ENCODE measurements around the gene PBX2. TPM values are rescaled to one million over a fixed set of nuclear protein-coding genes. Genes with fewer than 3 reads are reported as not detected.

Gene PBX2
- total RNA-seq, 1 experiment from 2014 or later = 51.7 TPM

DNA sequence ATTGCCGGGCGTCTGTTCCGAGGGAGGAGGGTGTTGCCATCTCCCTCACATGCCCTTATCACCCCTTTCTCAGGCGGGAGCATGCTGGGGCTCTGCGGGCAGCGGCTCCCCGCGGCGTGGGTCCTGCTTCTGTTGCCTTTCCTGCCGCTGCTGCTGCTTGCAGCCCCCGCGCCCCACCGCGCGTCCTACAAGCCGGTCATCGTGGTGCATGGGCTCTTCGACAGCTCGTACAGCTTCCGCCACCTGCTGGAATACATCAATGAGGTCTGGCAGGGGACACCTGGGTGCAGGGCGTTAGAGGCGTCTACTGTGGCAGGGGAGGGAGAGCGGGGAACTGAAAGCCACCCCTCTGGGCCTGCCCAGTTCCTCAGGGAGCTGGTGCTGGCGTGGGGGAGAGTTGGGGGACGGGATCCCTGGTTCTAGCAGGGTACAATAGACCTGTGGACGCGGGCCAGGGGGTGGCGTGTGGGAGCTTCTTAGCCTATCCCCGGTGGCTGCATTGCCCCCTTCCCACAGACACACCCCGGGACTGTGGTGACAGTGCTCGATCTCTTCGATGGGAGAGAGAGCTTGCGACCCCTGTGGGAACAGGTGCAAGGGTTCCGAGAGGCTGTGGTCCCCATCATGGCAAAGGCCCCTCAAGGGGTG lies 35.4 kb downstream of the PBX2 start:
- Histone ChIP-seq H4K20me1 (ENCODE audit: insufficient read depth, low read depth, low read length) (no peaks in the 10 kb centered on the region), H3K9ac (ENCODE audit: low read length) (peak overlapping the region; percentile 80), H3K4me3 (ENCODE audit: low read length) (peak overlapping the region; percentile 74), H2AFZ (ENCODE audit: low read length) (peak overlapping the region; percentile 83; the same call in 1 of the 2 replicates), H3K79me2 (ENCODE audit: low read length) (peaks cover 10% of the 10 kb centered on the region; the same call in 1 of the 2 replicates), H3K36me3 (ENCODE audit: insufficient read depth, low read length) (peaks cover 9% of the 10 kb centered on the region; the same call in 1 of the 2 replicates), H3K9me3 (ENCODE audit: low read length) (no peaks in the 10 kb centered on the region), H3K27ac (ENCODE audit: low read length) (no peak overlapping the region; the same call in 1 of the 2 replicates), H3K4me2 (ENCODE audit: low read depth, low read length, poor library complexity, severe bottlenecking) (peak overlapping the region; percentile 80), H3K27me3 (ENCODE audit: low read length) (no peaks in the 10 kb centered on the region), H3K4me1 (ENCODE audit: low read length) (peaks cover 29% of the 10 kb centered on the region), H3K9me2 (replicated peaks; ENCODE audit: insufficient read depth, low read length) (no peaks in the 10 kb centered on the region)
- peak; percentile 91 for DNase-seq

DNA sequence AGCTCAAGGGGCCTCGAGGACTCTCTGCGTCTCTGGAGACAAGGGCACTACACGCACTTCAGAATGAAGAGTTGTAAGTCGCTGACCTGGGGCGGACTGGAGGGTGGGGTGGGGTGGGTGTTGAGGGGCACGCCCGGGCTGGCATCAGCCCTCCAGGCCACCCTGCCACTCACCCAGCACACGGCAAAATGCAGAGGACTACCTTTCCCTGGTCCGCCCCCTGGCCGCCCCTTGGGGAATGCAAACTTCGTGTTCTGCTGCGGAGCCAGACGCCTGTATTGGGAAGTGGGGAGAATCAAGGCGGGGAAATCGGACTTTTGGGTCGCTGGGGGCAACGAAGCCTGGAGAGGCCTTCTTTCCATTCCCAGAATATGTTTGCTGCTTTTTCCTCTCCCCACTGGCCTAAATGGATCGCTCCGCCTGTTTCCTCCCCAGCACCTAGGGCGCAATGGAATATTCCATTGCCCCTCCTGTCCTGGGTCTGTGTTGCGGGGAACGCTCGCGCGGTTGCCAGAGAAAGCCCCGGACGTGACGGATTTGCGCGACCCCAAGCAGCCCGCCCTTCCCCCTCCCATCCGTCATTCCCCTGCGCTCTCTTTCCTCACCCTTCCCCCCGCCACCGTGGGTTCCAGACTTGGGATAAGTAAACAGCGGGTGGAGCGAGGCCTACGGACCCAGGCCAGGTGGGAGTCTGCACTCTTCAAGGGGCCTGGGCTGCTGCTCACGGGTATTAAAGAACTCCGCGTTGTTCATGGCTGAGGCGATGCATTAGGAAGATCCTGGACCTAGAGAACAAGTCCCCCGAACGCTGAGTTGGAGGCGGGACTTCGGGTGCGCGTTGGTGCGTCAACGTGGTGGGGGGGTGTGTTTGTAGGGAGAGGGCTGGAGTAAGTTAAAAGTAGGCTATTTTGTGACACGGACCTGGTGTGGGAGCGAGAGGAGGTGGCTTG lies 36.2 kb downstream of the PBX2 start, which contains the start of gene PPT2:
Gene PPT2 (plus strand): TSS at position 578 of the 950 bp plus-strand sequence. CDS start 454 bp downstream, outside the sequence.
- Histone ChIP-seq H3K9ac (ENCODE audit: low read length) (peak within 1 kb of the TSS; percentile 80), H2AFZ (ENCODE audit: low read length) (peak within 1 kb of the TSS; percentile 83; the same call in 1 of the 2 replicates), H3K4me1 (ENCODE audit: low read length) (peaks cover 29% of the 10 kb centered on the region), H3K36me3 (ENCODE audit: insufficient read depth, low read length) (peaks cover 9% of the 10 kb centered on the region; the same call in 1 of the 2 replicates), H3K9me3 (ENCODE audit: low read length) (no peaks in the 10 kb centered on the region), H3K27ac (ENCODE audit: low read length) (no peak within 1 kb of the TSS; the same call in 1 of the 2 replicates), H4K20me1 (ENCODE audit: insufficient read depth, low read depth, low read length) (no peaks in the 10 kb centered on the region), H3K79me2 (ENCODE audit: low read length) (peaks cover 10% of the 10 kb centered on the region; the same call in 1 of the 2 replicates), H3K27me3 (ENCODE audit: low read length) (no peaks in the 10 kb centered on the region), H3K4me2 (ENCODE audit: low read depth, low read length, poor library complexity, severe bottlenecking) (peak within 1 kb of the TSS; percentile 80), H3K4me3 (ENCODE audit: low read length) (peak within 1 kb of the TSS; percentile 74), H3K9me2 (replicated peaks; ENCODE audit: insufficient read depth, low read length) (no peaks in the 10 kb centered on the region)
- DNase-seq = peak; percentile 92

DNA sequence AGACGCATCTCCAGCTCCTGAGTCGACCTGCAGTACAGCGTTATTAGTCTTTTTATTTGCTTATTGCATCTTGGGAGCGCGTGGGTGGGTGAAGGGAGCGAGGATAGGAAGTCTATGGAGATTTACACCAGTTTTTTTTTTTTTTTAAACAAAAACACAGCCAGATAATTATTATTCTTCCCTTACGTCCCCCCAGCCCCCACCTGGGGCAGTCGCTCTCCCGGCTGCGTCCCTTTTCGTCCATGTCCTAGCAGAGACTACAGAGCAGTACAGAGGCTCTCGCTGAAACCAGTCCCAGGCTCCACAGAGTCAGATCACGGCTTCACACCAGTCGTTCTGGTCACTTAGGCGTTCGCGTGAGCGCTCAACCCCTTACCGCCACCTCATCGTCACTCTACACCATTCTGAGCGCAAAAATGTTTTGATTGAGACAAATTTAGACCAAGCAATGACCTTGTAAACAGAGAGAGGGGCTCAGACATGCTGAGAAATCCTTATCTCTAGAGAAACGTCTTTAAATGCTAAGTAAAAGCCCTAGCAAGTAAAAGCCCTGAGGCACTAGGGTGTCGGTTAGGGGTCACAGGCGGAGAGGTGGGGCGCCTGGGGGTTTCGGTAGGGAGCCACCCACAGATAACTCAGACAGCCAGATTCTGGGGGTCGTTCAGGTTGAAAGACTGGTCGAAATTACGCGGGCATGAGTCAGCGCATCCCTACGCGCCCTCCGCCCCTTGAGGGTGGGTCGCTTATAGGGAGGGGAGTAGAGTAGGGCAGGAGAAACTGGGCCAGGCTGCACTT lies 37.0 kb downstream of the PBX2 start:
- H3K9ac ChIP-seq (ENCODE audit: low read length) = peak overlapping the region; percentile 80
- no peaks in the 10 kb centered on the region for H3K9me2 ChIP-seq (replicated peaks; ENCODE audit: insufficient read depth, low read length)
- no peaks in the 10 kb centered on the region for H4K20me1 ChIP-seq (ENCODE audit: insufficient read depth, low read depth, low read length)
- H3K27me3 ChIP-seq (ENCODE audit: low read length) = no peaks in the 10 kb centered on the region
- H3K9me3 ChIP-seq (ENCODE audit: low read length) = no peaks in the 10 kb centered on the region
- no peak overlapping the region for H3K27ac ChIP-seq (ENCODE audit: low read length)
- DNase-seq = no peak
- no peak overlapping the region for H2AFZ ChIP-seq (ENCODE audit: low read length)
- peak overlapping the region; percentile 74; the same call in 1 of the 2 replicates for H3K4me3 ChIP-seq (ENCODE audit: low read length)
- peaks cover 22% of the 10 kb centered on the region for H3K4me1 ChIP-seq (ENCODE audit: low read length)
- peaks cover 10% of the 10 kb centered on the region; the same call in 1 of the 2 replicates for H3K79me2 ChIP-seq (ENCODE audit: low read length)
- peak overlapping the region; percentile 80 for H3K4me2 ChIP-seq (ENCODE audit: low read depth, low read length, poor library complexity, severe bottlenecking)
- peaks cover 4% of the 10 kb centered on the region; the same call in 1 of the 2 replicates for H3K36me3 ChIP-seq (ENCODE audit: insufficient read depth, low read length)

DNA sequence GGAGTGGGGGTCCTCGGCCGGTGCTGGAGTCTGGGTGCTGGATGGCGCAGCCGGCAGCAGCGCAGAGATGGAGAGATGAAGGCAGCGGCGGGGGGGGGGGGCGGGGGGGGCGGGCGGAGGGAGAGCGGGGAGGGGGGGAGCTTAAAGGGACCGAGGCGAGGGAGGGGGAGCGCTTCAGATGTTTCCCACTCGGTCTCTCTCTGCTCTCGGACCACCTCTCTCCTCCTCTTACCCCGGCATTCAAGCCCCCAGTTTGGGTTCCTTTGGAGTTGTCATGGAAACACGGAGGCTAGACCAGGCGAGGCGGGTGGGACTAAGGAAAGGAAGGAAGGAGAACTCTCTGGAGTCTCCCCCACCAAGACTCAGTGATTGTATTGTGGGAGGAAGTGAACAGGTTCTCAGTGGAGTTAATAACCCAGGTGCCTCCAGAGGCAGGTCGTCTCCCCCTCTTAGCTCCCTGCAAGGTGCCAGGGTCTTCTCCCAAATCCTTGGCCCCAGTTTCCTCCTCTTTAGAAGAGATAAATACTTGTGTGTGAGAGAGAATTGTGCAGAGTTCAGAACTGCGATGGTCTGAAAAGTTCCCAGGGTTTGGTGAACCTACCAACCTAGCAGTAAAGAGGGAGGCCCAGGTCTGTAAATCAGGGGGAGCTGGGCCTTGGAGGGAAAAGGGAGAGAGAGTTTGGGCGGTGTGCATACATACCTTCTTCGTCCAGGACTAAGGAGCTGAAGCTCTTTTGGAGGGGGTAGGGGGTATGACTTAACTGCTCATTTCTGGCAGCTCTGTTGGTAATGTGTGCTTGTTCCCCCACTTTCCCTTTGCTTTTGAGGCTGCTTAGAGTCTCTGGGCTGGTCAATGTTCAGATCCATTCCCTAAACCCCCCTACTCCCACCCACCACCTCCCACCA lies 37.9 kb downstream of the PBX2 start, which contains the start of gene PRRT1:
Gene PRRT1 (minus strand): TSS at position 77 of the 906 bp plus-strand sequence. CDS start 112 bp downstream, outside the sequence.
- no peaks in the 10 kb centered on the region for H3K36me3 ChIP-seq (ENCODE audit: insufficient read depth, low read length)
- no peaks in the 10 kb centered on the region for H4K20me1 ChIP-seq (ENCODE audit: insufficient read depth, low read depth, low read length)
- no peak within 1 kb of the TSS for H3K9ac ChIP-seq (ENCODE audit: low read length)
- H3K4me3 ChIP-seq (ENCODE audit: low read length) = no peak within 1 kb of the TSS
- no peaks in the 10 kb centered on the region for H3K9me3 ChIP-seq (ENCODE audit: low read length)
- no peak within 1 kb of the TSS for H2AFZ ChIP-seq (ENCODE audit: low read length)
- DNase-seq = no peak
- H3K27me3 ChIP-seq (ENCODE audit: low read length) = no peaks in the 10 kb centered on the region
- peaks cover 10% of the 10 kb centered on the region; the same call in 1 of the 2 replicates for H3K79me2 ChIP-seq (ENCODE audit: low read length)
- H3K27ac ChIP-seq (ENCODE audit: low read length) = no peak within 1 kb of the TSS
- H3K4me1 ChIP-seq (ENCODE audit: low read length) = peaks cover 22% of the 10 kb centered on the region
- peak within 1 kb of the TSS; percentile 80 for H3K4me2 ChIP-seq (ENCODE audit: low read depth, low read length, poor library complexity, severe bottlenecking)
- H3K9me2 ChIP-seq (replicated peaks; ENCODE audit: insufficient read depth, low read length) = no peaks in the 10 kb centered on the region

DNA sequence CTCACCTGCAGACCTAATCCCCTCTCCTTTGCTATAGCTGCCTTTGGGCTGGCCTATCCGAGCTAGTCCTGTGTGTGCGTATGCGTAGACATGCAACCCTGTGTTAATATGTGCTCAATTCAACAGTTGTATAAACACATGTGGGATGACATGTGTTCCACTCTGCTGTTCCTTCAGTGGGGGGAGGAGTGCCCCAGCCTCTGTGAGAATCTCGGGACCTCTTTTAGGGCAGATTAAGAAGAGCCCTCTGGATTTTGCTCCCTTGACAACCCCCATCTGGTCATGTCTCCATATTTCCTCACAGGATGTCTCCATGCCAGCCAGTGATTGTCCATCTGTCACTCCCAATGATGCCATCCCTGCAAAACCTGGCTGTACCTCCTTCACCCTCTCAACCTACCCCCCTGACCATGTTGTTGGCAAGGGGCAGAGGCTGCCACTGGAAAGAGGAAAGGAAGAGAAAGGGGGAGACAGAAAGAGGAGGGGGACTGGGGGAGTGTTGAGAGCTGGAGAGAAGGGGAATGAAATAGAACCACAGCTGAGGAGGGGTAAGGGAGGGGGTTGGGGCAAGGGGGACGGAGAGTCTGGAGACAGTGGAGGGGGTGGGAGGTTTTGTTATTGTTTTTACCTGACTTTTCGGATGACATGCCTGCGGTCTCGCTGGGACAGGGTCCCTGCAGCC lies 38.7 kb downstream of the PBX2 start:
- H3K9ac ChIP-seq (ENCODE audit: low read length) = no peak overlapping the region
- peaks cover 22% of the 10 kb centered on the region for H3K4me1 ChIP-seq (ENCODE audit: low read length)
- no peak overlapping the region for H3K4me2 ChIP-seq (ENCODE audit: low read depth, low read length, poor library complexity, severe bottlenecking)
- no peaks in the 10 kb centered on the region for H3K27me3 ChIP-seq (ENCODE audit: low read length)
- H3K4me3 ChIP-seq (ENCODE audit: low read length) = no peak overlapping the region
- DNase-seq = no peak
- peaks cover 10% of the 10 kb centered on the region; the same call in 1 of the 2 replicates for H3K79me2 ChIP-seq (ENCODE audit: low read length)
- no peak overlapping the region for H2AFZ ChIP-seq (ENCODE audit: low read length)
- H3K9me3 ChIP-seq (ENCODE audit: low read length) = no peaks in the 10 kb centered on the region
- no peaks in the 10 kb centered on the region for H3K9me2 ChIP-seq (replicated peaks; ENCODE audit: insufficient read depth, low read length)
- H3K27ac ChIP-seq (ENCODE audit: low read length) = no peak overlapping the region
- H4K20me1 ChIP-seq (ENCODE audit: insufficient read depth, low read depth, low read length) = no peaks in the 10 kb centered on the region
- H3K36me3 ChIP-seq (ENCODE audit: insufficient read depth, low read length) = no peaks in the 10 kb centered on the region

DNA sequence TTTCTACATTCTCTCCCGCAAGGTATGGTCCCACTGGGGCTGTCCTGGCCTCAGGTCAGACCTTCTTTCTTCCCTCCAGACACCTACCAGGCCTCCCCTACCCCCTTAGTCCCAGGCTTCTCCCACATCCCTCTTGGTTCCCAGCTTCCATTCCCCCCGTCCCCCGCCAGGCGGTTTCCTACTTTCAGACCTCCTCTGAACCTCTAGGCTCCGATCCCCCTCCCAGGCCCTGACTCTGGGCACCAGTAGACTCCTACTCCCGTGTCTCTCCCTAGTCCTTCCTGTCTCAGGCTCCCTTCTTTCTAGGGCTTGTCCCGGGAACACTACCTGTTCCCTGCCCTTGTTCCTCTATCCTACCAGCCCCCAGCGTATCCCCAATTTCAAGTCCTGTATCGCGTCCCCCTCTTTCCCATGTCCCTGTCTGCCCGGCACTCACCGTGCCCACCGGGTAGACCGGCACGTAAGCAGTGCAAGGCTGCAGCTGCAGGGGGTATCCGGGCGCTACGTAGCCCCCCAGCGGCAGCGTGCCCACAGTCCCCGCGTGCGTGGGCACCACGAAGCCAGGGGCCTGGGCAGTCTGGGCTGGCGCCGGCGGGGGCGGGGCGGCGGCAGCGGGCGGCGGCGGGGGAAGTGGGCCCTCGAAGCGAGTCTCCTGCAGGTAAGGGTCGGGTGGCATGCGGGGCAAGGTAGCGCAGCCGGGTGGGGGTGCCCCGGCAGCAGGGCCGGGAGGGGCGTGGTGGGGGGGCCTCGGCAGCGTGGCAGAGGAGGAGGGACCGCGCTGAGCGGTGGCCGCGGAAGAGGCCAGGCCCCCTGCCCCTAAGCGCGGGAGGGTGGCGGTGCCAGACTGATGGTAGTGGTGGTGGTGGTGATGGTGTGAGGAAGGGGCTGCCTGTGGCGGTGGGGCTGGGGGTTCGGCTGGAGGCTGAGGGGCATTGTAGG lies 39.8 kb downstream of the PBX2 start:
- no peak overlapping the region for H3K4me2 ChIP-seq (ENCODE audit: low read depth, low read length, poor library complexity, severe bottlenecking)
- peaks cover 4% of the 10 kb centered on the region; the same call in 1 of the 2 replicates for H3K79me2 ChIP-seq (ENCODE audit: low read length)
- no peak overlapping the region for H2AFZ ChIP-seq (ENCODE audit: low read length)
- no peak overlapping the region for H3K4me3 ChIP-seq (ENCODE audit: low read length)
- H3K9ac ChIP-seq (ENCODE audit: low read length) = no peak overlapping the region
- DNase-seq = no peak
- H3K9me2 ChIP-seq (replicated peaks; ENCODE audit: insufficient read depth, low read length) = no peaks in the 10 kb centered on the region
- no peaks in the 10 kb centered on the region for H4K20me1 ChIP-seq (ENCODE audit: insufficient read depth, low read depth, low read length)
- H3K9me3 ChIP-seq (ENCODE audit: low read length) = no peaks in the 10 kb centered on the region
- H3K4me1 ChIP-seq (ENCODE audit: low read length) = peaks cover 15% of the 10 kb centered on the region
- no peaks in the 10 kb centered on the region for H3K36me3 ChIP-seq (ENCODE audit: insufficient read depth, low read length)
- H3K27me3 ChIP-seq (ENCODE audit: low read length) = no peaks in the 10 kb centered on the region
- no peak overlapping the region for H3K27ac ChIP-seq (ENCODE audit: low read length)

All from Karpas-422 (cell line).